ENCODE results near the gene RNLS. TPM values are rescaled to one million over a fixed set of nuclear protein-coding genes. Genes with fewer than 3 reads are reported as not detected.

The RNLS gene
- total and polyA plus RNA-seq, 8 donors: 2.5 to 6.4 (median 5.9) TPM

DNA sequence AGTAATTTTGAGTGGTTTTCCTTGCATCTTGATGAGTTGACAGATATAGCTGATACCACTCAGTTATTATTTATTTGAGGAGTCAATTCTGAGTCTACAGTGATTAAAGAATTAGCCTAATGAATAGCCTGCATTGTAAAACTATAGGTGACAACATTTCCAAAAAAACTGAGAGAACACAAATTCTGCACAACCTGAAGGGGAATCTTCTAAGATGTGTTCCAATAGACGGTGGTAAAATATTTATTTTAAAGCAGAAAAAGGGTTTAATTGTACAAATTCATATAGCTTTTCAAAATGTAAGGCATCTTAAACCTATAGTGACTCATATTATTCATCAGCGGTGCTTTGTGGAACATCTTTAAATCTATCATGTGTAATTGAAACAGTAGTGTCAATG is 200.4 kb downstream of the RNLS start:
- Histone ChIP-seq H3K27me3 (no peaks in the 10 kb centered on the region), H3K4me1 (peaks cover 6 to 30% (median 26%) of the 10 kb centered on the region in 3 donors), H3K36me3 (no peaks in the 10 kb centered on the region), H3K9me3 (no peaks in the 10 kb centered on the region), H3K27ac (no peak overlapping the region), H3K4me3 (no peak overlapping the region)
- intact Hi-C loops (cut with DNase I): no loop called here
- WGBS, 2 donors: 95 to 100% methylated on average over 2 of the region's 2 CpGs
- FAIRE-seq (no peak), DNase-seq (no peak), ATAC-seq (no peak)
- TF ChIP-seq, protein P1, sequence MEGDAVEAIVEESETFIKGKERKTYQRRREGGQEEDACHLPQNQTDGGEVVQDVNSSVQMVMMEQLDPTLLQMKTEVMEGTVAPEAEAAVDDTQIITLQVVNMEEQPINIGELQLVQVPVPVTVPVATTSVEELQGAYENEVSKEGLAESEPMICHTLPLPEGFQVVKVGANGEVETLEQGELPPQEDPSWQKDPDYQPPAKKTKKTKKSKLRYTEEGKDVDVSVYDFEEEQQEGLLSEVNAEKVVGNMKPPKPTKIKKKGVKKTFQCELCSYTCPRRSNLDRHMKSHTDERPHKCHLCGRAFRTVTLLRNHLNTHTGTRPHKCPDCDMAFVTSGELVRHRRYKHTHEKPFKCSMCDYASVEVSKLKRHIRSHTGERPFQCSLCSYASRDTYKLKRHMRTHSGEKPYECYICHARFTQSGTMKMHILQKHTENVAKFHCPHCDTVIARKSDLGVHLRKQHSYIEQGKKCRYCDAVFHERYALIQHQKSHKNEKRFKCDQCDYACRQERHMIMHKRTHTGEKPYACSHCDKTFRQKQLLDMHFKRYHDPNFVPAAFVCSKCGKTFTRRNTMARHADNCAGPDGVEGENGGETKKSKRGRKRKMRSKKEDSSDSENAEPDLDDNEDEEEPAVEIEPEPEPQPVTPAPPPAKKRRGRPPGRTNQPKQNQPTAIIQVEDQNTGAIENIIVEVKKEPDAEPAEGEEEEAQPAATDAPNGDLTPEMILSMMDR (IDR thresholded peaks at IDR 0.05): no peak

DNA sequence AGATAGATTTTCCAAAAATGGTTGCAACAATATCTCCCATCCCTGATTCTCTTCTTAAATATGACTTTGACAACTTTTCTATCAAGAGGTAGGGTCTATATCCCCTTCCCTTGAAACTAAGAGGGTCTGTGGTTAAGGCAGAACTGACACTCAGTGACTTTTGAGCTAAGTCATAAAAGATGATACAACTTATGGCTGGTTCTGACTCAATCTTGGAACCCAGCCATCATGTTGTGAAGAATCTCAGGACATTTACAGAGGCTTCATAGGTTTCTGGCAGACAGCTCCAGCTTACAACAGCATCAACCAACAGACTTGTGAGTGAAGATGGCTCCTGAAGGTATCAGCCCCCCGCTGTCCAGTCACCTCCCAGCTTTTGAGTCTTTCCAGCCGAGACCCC is 203.5 kb downstream of the RNLS start:
- Histone ChIP-seq H3K27ac (no peak overlapping the region), H3K4me1 (peaks cover 0 to 8% (median 6%) of the 10 kb centered on the region in 3 donors), H3K27me3 (no peaks in the 10 kb centered on the region), H3K9me3 (no peaks in the 10 kb centered on the region), H3K36me3 (no peaks in the 10 kb centered on the region), H3K4me3 (no peak overlapping the region)
- no peak for DNase-seq
- no peak for ATAC-seq
- no peak for FAIRE-seq
- intact Hi-C loops (cut with DNase I): no loop called here
- 84 to 89% methylated on average over 2 of the region's 2 CpGs for WGBS, 2 donors
- TF ChIP-seq, protein P1 (IDR thresholded peaks at IDR 0.05): no peak

DNA sequence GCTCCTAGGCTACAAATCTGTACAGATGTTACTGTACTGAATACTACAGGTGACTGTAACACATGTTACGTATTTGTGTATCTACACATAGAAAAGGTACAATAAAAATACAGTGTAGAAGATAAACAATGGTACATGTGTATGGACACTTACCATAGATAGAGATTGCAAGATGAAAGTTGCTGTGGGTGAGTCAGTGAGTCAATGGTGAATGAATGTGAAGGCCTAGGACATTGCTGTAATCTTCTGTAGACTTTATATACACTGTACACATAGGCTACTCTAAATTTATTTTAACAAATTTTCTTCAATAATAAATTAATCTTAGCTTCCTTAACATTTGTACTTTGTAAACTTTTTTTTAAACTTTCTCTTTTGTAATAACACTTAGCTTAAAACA is 205.6 kb downstream of the RNLS start:
- WGBS, 2 donors: 93 to 94% methylated on average over 1 of the region's 1 CpG

DNA sequence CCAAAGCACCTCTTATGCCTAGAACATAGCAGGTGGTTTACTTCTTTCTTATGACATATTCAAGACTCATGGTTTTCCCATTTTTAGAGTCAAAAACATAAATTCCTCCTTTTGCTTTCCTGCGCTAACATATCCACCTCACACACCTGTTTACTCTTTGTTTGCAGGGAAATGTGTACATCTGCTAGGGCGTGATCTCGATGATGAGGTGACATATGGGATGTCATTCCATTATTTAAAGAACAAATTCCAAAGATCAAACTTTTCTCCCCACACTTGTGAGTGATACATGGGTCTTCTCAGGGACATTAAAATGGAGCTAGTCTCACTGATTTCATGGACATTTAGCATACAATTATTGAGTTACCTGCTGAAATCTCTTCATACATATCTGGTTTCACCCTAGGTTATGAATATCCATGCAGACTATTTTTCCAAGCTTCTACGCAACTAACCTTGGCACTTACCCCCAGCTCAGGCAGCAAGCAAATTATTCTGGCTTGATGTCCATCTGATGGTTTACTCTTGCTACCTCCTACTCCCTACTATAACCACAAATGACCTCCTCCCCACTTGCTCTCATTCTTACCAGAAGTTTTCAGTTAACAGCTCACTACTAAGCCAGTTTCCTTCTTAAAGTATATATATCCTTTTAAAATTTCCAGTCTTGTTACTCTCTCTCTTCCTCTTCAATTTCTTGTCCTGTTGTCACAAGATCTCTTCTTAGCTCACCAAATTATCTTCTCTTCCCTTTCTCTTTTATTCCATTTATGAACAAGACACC is 208.5 kb downstream of the RNLS start:
- H3K4me1 ChIP-seq: no peaks in the 10 kb centered on the region
- no peak for ATAC-seq
- no peaks in the 10 kb centered on the region for H3K27me3 ChIP-seq
- FAIRE-seq: no peak
- intact Hi-C loops (cut with DNase I): no loop called here
- H3K27ac ChIP-seq: no peak overlapping the region
- no peaks in the 10 kb centered on the region for H3K36me3 ChIP-seq
- TF ChIP-seq, protein P1 (IDR thresholded peaks at IDR 0.05): no peak
- H3K9me3 ChIP-seq: no peaks in the 10 kb centered on the region
- 93 to 96% methylated on average over 4 of the region's 4 CpGs for WGBS, 2 donors
- no peak overlapping the region for H3K4me3 ChIP-seq
- no peak for DNase-seq

More for the DNA sequence above, 205.6 kb downstream of the RNLS start:
- Histone ChIP-seq H3K9me3 (no peaks in the 10 kb centered on the region), H3K27ac (no peak overlapping the region), H3K4me1 (no peaks in the 10 kb centered on the region), H3K36me3 (no peaks in the 10 kb centered on the region), H3K27me3 (no peaks in the 10 kb centered on the region), H3K4me3 (no peak overlapping the region)
- FAIRE-seq (peak; percentile 75), DNase-seq (no peak), ATAC-seq (no peak)
- TF ChIP-seq, protein P1 (IDR thresholded peaks at IDR 0.05): no peak
- intact Hi-C loops (cut with DNase I): no loop called here

DNA sequence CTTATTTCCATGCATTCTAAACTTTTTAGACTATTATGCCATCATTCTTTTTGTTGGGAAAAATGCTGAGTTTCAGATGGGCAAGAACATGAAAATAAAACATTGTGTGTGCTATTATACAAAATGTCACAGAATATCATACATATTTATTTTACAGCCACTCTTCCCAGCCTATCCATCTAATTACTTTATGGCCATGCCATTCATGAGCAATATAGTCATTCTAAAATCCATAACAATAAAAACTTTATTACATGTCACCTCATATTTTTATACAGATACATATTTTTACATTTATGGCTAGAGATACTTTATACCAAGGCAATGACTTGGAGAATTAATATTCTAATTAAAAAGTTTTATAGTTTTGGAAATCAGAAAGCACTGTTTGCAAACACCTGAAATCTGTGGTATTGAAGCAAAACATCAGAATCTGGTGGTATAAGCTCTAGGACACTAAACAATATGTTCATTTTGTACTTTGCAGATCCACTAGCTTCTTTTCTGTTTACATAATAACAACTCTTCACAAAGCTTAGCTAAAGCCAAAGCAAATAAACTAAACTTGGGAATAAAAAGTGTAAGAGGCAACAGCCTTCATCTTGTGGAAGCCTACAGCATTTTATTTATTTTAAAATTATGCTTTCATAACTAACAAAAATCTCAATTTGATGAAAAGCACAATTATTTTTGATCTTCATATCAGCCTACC is 210.1 kb downstream of the RNLS start:
- peak; percentile 20 for FAIRE-seq
- intact Hi-C loops (cut with DNase I): no loop called here
- Histone ChIP-seq H3K27me3 (no peaks in the 10 kb centered on the region), H3K4me3 (no peak overlapping the region), H3K36me3 (no peaks in the 10 kb centered on the region), H3K9me3 (no peaks in the 10 kb centered on the region), H3K27ac (no peak overlapping the region), H3K4me1 (no peaks in the 10 kb centered on the region)
- no peak for DNase-seq
- TF ChIP-seq, protein P1 (IDR thresholded peaks at IDR 0.05): no peak
- ATAC-seq: no peak
